Caco-2 (cell line): Measurements from ENCODE around the gene CRY2. TPM values are rescaled to one million over a fixed set of nuclear protein-coding genes. Genes with fewer than 3 reads are reported as not detected.

Experiments used
- BruUV-seq: library from RNA; stranded (reverse); fragments of 400-500 nt; replicated peaks from 2 replicates; lab custom pipeline; 2021; lab: Mats Ljungman, UMichigan
- CTCF ChIA-PET: fragments of 300-600 bp; sonication (Branson Sonifier 250); formaldehyde crosslinking; loops from one replicate; lab custom pipeline; 2022; ENCODE audit warnings: antibody characterized with exemption; lab: Charles Lee
- POLR2A ChIA-PET: fragments of 300-600 bp; sonication (Branson Sonifier 250); formaldehyde crosslinking; loops from one replicate; lab custom pipeline; 2022; ENCODE audit warnings: antibody characterized with exemption; lab: Charles Lee
- DNase-seq, 2 experiments: peaks; one replicate each; pipeline versions ENCODE4 v3.0.0 to v3.0.0-alpha.2; 2020 to 2022
- H3K27me3 ChIP-seq: replicated peaks from 2 replicates; pipeline ENCODE4 v1.6.0; 2011; ENCODE audit warnings: low read length; ENCODE audit not compliant: control insufficient read depth, insufficient read depth
- H3K36me3 ChIP-seq: 2 replicates; pipeline ENCODE4 v1.5.1; 2011; ENCODE audit warnings: low read length; ENCODE audit not compliant: control insufficient read depth, insufficient read depth
- H3K4me1 ChIP-seq: fragments of 250-450 bp; sonication (Bioruptor Pico); 2 replicates; pipeline ENCODE4 v1.5.1; 2020; ENCODE audit warnings: mild to moderate bottlenecking
- H3K4me3 ChIP-seq: 2 replicates; pipeline ENCODE4 v1.5.1; 2011; ENCODE audit warnings: low read depth, mild to moderate bottlenecking, control low read depth, low read length
- H3K9me3 ChIP-seq: fragments of 250-450 bp; sonication (Bioruptor Pico); 2 replicates; pipeline ENCODE4 v1.5.1; 2020; ENCODE audit warnings: mild to moderate bottlenecking, moderate library complexity
- H3K27ac Mint-ChIP-seq: one replicate; pipeline ENCODE4 v1.8.0; 2022; ENCODE audit warnings: mixed read lengths; ENCODE audit not compliant: unreplicated experiment
- H3K27me3 Mint-ChIP-seq: one replicate; pipeline ENCODE4 v1.8.0; 2022; ENCODE audit warnings: mixed read lengths; ENCODE audit not compliant: insufficient read depth, unreplicated experiment
- H3K36me3 Mint-ChIP-seq: one replicate; pipeline ENCODE4 v1.8.0; 2022; ENCODE audit warnings: mild to moderate bottlenecking, mixed read lengths; ENCODE audit not compliant: insufficient read depth, unreplicated experiment
- H3K4me1 Mint-ChIP-seq: one replicate; pipeline ENCODE4 v1.8.0; 2022; ENCODE audit warnings: low read depth, mixed read lengths; ENCODE audit not compliant: unreplicated experiment
- H3K4me3 Mint-ChIP-seq: one replicate; pipeline ENCODE4 v1.8.0; 2022; ENCODE audit warnings: mild to moderate bottlenecking, moderate library complexity, mixed read lengths; ENCODE audit not compliant: unreplicated experiment
- H3K9me3 Mint-ChIP-seq: one replicate; pipeline ENCODE4 v1.8.0; 2022; ENCODE audit warnings: mixed read lengths; ENCODE audit not compliant: unreplicated experiment
- intact Hi-C: fragments of 100-400 bp; cut with micrococcal nuclease; formaldehyde crosslinking; loops from one replicate; pipeline ENCODE4 v1.10.0; 2022; ENCODE audit not compliant: unreplicated experiment
- total RNA-seq: library from RNA; stranded (reverse); gene quantifications from 2 replicates; pipeline ENCODE4 v1.2.3, GENCODE V29; 2022
- TF ChIP-seq, protein P1 (sequence below), 2 experiments: fragments of 200-600 bp in 1 of 2; IDR thresholded peaks; 1 replicate in 1 of 2; 2 replicates in 1 of 2; pipeline versions ENCODE4 v1.5.1 to v1.8.0; 2011 to 2022; ENCODE audit warnings: antibody characterized with exemption in 1 of 2, control low read depth in 1 of 2, inconsistent platforms in 1 of 2, low read depth in 1 of 2, low read length in 1 of 2, mild to moderate bottlenecking in 1 of 2, moderate library complexity in 1 of 2; ENCODE audit not compliant: insufficient read depth in 1 of 2, severe bottlenecking in 1 of 2, unreplicated experiment in 1 of 2

Gene CRY2
- total RNA-seq, 1 experiment from 2014 or later, result 28.5 TPM

DNA sequence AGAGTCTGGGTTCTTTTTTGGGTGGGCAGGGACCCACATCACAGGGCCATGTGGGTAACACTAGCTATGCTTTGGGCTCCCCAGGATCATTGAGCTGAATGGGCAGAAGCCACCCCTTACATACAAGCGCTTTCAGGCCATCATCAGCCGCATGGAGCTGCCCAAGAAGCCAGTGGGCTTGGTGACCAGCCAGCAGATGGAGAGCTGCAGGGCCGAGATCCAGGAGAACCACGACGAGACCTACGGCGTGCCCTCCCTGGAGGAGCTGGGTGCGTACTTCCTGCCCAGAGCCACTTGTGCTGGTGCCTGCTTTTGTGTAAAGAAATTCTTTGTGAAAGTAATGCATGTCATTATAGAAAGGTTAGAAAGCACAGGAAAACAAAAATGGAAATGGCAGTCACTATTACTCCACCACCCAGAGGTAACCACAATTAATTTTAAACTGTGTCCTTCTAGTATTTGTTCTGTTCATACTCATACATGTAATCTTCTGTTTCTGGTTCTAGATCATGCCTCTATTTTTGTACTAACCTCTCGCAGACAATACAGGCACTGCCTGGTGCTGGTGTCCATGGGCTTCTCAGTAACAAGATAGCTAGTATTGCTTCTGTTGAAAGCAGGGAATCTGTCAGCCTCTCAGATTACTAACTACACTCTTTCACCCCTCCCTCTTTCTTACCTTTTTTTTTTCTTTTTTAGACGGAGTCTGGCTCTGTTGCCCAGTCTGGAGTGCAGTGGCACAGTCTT, 13.7 kb downstream of the CRY2 start:
- ChIA-PET POLR2A (no interaction called here), CTCF (no interaction called here)
- Mint-ChIP-seq H3K27ac (no peak overlapping the region), H3K9me3 (no peaks in the 10 kb centered on the region), H3K27me3 (no peaks in the 10 kb centered on the region), H3K4me3 (no peak overlapping the region), H3K36me3 (peaks cover 32% of the 10 kb centered on the region), H3K4me1 (no peaks in the 10 kb centered on the region)
- H3K4me3 ChIP-seq, result no peak overlapping the region
- no peak for DNase-seq
- no peaks in the 10 kb centered on the region for H3K27me3 ChIP-seq
- peaks cover 11% of the 10 kb centered on the region for H3K36me3 ChIP-seq
- intact Hi-C loops, result no loop called here
- H3K9me3 ChIP-seq, result no peaks in the 10 kb centered on the region
- TF ChIP-seq, protein P1, sequence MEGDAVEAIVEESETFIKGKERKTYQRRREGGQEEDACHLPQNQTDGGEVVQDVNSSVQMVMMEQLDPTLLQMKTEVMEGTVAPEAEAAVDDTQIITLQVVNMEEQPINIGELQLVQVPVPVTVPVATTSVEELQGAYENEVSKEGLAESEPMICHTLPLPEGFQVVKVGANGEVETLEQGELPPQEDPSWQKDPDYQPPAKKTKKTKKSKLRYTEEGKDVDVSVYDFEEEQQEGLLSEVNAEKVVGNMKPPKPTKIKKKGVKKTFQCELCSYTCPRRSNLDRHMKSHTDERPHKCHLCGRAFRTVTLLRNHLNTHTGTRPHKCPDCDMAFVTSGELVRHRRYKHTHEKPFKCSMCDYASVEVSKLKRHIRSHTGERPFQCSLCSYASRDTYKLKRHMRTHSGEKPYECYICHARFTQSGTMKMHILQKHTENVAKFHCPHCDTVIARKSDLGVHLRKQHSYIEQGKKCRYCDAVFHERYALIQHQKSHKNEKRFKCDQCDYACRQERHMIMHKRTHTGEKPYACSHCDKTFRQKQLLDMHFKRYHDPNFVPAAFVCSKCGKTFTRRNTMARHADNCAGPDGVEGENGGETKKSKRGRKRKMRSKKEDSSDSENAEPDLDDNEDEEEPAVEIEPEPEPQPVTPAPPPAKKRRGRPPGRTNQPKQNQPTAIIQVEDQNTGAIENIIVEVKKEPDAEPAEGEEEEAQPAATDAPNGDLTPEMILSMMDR (IDR thresholded peaks at IDR 0.05; ENCODE audit: insufficient read depth in 1 of 2, low read depth in 1 of 2, low read length in 1 of 2, severe bottlenecking in 1 of 2, unreplicated experiment in 1 of 2), result no peak
- BruUV-seq, result no TSS peak
- no peaks in the 10 kb centered on the region for H3K4me1 ChIP-seq

DNA sequence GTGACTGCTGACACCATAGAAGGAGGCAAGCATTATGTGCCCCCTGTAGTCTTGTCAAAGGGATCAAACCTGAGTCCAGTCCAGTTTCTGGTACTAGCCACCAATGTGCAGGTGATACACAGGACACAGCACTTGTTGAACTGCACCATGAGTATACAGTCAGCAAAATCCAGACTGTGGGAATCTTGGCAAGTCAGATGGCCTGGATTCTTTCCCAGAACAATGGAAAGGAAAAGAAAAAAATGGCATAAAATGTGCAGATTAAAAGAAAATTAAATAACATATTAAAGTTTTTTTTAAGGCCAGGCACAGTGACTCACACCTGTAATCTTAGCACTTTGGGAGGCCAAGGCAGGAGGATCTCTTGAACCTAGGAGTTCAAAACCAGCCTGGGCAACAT, 16.8 kb downstream of the CRY2 start:
- H3K9me3 Mint-ChIP-seq, result no peaks in the 10 kb centered on the region
- no peaks in the 10 kb centered on the region for H3K4me1 Mint-ChIP-seq
- Histone ChIP-seq H3K27me3 (no peaks in the 10 kb centered on the region), H3K4me1 (no peaks in the 10 kb centered on the region), H3K9me3 (no peaks in the 10 kb centered on the region), H3K4me3 (no peak overlapping the region), H3K36me3 (peaks cover 3% of the 10 kb centered on the region)
- CTCF ChIA-PET, result no interaction called here
- peaks cover 29% of the 10 kb centered on the region for H3K36me3 Mint-ChIP-seq
- BruUV-seq, result no TSS peak
- DNase-seq, result no peak
- POLR2A ChIA-PET, result no interaction called here
- TF ChIP-seq, protein P1 (IDR thresholded peaks at IDR 0.05; ENCODE audit: insufficient read depth in 1 of 2, low read depth in 1 of 2, low read length in 1 of 2, severe bottlenecking in 1 of 2, unreplicated experiment in 1 of 2), result no peak
- H3K27me3 Mint-ChIP-seq, result no peaks in the 10 kb centered on the region
- intact Hi-C loops, result no loop called here
- H3K27ac Mint-ChIP-seq, result no peak overlapping the region
- no peak overlapping the region for H3K4me3 Mint-ChIP-seq

DNA sequence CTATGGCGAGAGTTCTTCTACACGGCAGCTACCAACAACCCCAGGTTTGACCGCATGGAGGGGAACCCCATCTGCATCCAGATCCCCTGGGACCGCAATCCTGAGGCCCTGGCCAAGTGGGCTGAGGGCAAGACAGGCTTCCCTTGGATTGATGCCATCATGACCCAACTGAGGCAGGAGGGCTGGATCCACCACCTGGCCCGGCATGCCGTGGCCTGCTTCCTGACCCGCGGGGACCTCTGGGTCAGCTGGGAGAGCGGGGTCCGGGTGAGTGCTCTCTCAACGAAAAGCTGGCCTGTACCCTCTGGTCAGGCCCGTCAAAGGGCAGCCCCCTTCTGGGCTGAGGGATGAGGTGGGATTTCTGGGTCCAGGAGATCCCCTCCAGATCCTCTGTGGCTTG, 22.3 kb downstream of the CRY2 start:
- H3K27me3 Mint-ChIP-seq, result no peaks in the 10 kb centered on the region
- H3K27ac Mint-ChIP-seq, result no peak overlapping the region
- TF ChIP-seq, protein P1 (IDR thresholded peaks at IDR 0.05; ENCODE audit: insufficient read depth in 1 of 2, low read depth in 1 of 2, low read length in 1 of 2, severe bottlenecking in 1 of 2, unreplicated experiment in 1 of 2), result no peak
- Histone ChIP-seq H3K4me1 (no peaks in the 10 kb centered on the region), H3K27me3 (no peaks in the 10 kb centered on the region), H3K36me3 (peaks cover 5% of the 10 kb centered on the region), H3K4me3 (no peak overlapping the region), H3K9me3 (no peaks in the 10 kb centered on the region)
- no peaks in the 10 kb centered on the region for H3K9me3 Mint-ChIP-seq
- H3K4me3 Mint-ChIP-seq, result no peak overlapping the region
- DNase-seq, result no peak
- intact Hi-C loops, result no loop called here
- no peaks in the 10 kb centered on the region for H3K4me1 Mint-ChIP-seq
- POLR2A ChIA-PET, result no interaction called here
- H3K36me3 Mint-ChIP-seq, result peaks cover 36% of the 10 kb centered on the region
- BruUV-seq, result no TSS peak
- CTCF ChIA-PET, result no interaction called here
